HFF-Myc (cell line): ENCODE measurements around the gene TIMM10.

ENCODE experiments used
- DNase-seq: peaks from one replicate; pipeline ENCODE4 v3.0.0-alpha.2; 2011; ENCODE audit warnings: low read depth; ENCODE audit errors: extremely low read depth
- H3K4me3 ChIP-seq: replicated peaks from 2 replicates; pipeline ENCODE4 v1.5.1; 2011; ENCODE audit warnings: low read depth, mild to moderate bottlenecking, control low read depth, low read length
- CTCF ChIP-seq: IDR thresholded peaks from 2 replicates; pipeline ENCODE4 v1.5.1; 2012; ENCODE audit warnings: mild to moderate bottlenecking, low read depth, low read length, control low read depth; ENCODE audit errors: missing control alignments

TIMM10 gene

GRCh38 chr11:57514538-57515331 lies 15.8 kb downstream of the TIMM10 start:
- peak overlapping the region; percentile 71 for H3K4me3 ChIP-seq
- TF ChIP-seq CTCF: no peak
- no peak for DNase-seq

DNA sequence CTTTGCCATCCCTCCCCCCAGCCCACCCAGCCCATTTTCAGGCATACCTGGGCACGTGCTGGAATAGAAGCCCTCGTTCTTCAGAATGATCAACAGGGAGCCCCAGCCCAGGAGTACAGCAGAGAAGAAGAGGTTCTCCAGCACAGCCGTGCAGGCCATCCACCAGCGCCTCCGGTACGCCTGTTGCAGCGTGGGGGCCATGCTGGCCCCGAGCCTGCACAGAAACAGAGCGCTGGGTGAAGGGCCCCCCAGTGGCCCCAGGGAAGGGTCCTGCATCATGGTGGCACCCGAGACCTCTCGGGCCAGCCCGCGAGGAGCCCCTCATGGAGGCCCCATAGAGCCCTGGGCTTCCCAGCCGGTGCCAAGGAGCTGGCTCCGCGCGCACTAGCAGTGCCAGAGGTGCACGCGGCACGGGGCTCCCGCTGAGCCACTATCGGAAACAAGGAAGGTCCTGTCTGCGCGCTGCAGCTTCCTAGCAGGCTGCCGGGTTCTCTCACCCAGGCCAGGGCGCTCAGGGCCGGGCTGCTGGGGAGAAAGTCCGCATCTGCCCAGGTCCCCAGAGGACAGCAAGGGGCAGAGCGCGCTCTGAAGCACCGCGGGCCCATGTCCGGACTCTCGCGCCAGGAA lies 16.5 kb downstream of the TIMM10 start:
- peak overlapping the region; percentile 71 for H3K4me3 ChIP-seq
- TF ChIP-seq CTCF: no peak
- no peak for DNase-seq

GRCh38 chr11:57513452-57513795 lies 17.1 kb downstream of the TIMM10 start:
- no peak for DNase-seq
- H3K4me3 ChIP-seq: peak overlapping the region; percentile 71

DNA sequence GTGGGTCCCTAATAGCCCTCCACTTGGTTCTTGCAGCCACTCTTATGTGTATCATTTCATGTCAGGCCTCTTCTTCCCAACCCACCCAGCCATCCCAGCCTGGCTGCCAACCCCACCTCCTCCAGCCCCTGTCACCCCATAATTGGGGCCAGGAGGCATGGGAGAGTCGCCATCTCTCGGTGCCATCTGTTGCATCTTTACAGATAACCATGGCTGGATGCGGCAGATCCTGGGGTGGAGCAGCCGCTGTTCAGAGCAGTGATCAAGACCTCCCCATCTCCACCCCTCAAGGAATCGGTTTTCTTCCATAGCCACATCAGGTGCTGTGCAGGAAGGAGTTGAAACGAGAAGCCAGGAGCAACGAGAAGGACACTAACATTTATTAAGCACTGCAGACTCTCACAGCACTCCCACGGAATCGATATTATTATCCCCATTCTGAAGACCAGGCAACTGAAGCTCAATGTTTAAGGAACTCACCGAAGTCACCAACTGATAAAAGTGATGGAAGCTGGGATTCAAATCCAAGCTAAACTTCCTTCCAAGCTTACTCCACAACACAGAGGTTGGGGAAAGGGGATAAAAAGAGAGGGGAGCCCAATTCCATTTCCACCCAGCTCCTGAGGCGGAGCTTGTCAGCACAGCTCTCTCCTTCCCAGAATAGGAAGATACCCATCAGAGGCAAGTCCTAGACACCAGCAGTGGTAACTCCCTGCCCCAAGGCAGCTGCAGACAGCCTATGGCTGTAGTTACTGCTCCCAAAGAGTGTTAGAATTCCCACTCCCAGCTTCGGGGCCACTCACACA lies 17.7 kb downstream of the TIMM10 start:
- peak overlapping the region; percentile 71 for H3K4me3 ChIP-seq
- TF ChIP-seq CTCF: no peak
- DNase-seq: no peak

More at GRCh38 chr11:57513452-57513795, 17.1 kb downstream of the TIMM10 start:
- no peak for TF ChIP-seq CTCF

GRCh38 chr11:57511741-57512430 lies 18.7 kb downstream of the TIMM10 start:
- no peak for DNase-seq
- no peak for TF ChIP-seq CTCF
- no peak overlapping the region for H3K4me3 ChIP-seq

GRCh38 chr11:57508341-57509170 lies 22.0 kb downstream of the TIMM10 start:
- no peak for DNase-seq
- no peak overlapping the region for H3K4me3 ChIP-seq
- no peak for TF ChIP-seq CTCF
